ENCODE results near the gene IL10. TPM values are rescaled to one million over a fixed set of nuclear protein-coding genes. Genes with fewer than 3 reads are reported as not detected.
"Not testable (repeated sequence)": the region's sequence is repeated elsewhere in the genome, so short reads cannot be mapped to it uniquely, and the experiment has no call there.

The IL10 gene
- total RNA-seq, 1 donor from 2014 or later: 3.4 TPM

DNA sequence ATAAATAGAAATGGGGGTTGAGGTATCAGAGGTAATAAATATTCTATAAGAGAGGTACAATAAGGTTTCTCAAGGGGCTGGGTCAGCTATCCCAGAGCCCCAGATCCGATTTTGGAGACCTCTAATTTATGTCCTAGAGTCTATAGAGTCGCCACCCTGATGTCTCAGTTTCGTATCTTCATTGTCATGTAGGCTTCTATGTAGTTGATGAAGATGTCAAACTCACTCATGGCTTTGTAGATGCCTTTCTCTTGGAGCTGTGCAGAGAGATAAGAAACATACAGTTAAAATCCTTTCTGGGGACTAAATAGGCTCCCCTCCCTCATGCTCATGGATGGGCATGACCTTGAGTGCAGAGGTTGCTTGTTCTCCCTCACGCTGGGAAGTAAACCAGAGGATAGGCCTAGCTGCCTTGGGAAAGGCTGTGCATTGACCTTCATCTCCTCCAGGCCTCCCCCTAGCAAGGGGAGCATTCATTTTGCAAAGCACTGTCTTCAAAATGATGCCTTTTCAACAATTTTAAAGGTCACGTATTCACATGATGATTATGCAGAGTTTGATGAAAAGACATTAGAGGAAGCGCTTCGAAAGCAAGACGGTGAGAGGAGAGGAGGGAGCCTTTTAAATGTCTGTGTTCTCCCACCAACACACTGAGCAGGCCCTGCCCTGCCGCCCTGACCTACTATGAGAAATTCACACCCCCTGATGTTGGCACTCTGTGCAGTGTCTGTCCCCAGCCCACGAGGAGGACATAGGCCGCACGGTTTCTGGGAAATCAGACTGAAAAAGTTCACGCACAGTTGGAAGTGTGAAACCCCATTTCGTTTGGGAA, 3.6 kb downstream of the IL10 start:
- POLR2A ChIA-PET: interaction anchor here (0.6 to 8.0 kb wide), 12 partner anchors 10 to 34 kb away, joined by 3 to 67 read pairs (median 4); no protein-coding TSS in a partner anchor
- Mint-ChIP-seq H3K27ac (no peak overlapping the region), H3K27me3 (no peaks in the 10 kb centered on the region), H3K4me1 (peaks cover 74% of the 10 kb centered on the region), H3K4me3 (no peak overlapping the region), H3K9me3 (peaks cover 2% of the 10 kb centered on the region), H3K36me3 (ENCODE audit: low read depth) (no peaks in the 10 kb centered on the region)
- ATAC-seq (ENCODE audit: low read depth) (no peak), DNase-seq (no peak)
- intact Hi-C loops (cut with micrococcal nuclease): no loop called here
- TF ChIP-seq, protein P1, sequence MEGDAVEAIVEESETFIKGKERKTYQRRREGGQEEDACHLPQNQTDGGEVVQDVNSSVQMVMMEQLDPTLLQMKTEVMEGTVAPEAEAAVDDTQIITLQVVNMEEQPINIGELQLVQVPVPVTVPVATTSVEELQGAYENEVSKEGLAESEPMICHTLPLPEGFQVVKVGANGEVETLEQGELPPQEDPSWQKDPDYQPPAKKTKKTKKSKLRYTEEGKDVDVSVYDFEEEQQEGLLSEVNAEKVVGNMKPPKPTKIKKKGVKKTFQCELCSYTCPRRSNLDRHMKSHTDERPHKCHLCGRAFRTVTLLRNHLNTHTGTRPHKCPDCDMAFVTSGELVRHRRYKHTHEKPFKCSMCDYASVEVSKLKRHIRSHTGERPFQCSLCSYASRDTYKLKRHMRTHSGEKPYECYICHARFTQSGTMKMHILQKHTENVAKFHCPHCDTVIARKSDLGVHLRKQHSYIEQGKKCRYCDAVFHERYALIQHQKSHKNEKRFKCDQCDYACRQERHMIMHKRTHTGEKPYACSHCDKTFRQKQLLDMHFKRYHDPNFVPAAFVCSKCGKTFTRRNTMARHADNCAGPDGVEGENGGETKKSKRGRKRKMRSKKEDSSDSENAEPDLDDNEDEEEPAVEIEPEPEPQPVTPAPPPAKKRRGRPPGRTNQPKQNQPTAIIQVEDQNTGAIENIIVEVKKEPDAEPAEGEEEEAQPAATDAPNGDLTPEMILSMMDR (IDR thresholded peaks at IDR 0.05): no peak
- CTCF ChIA-PET: interaction anchor here (0.7 to 8.2 kb wide), 4 partner anchors 21 to 143 kb away, joined by 3 to 49 read pairs (median 4); no protein-coding TSS in a partner anchor

DNA sequence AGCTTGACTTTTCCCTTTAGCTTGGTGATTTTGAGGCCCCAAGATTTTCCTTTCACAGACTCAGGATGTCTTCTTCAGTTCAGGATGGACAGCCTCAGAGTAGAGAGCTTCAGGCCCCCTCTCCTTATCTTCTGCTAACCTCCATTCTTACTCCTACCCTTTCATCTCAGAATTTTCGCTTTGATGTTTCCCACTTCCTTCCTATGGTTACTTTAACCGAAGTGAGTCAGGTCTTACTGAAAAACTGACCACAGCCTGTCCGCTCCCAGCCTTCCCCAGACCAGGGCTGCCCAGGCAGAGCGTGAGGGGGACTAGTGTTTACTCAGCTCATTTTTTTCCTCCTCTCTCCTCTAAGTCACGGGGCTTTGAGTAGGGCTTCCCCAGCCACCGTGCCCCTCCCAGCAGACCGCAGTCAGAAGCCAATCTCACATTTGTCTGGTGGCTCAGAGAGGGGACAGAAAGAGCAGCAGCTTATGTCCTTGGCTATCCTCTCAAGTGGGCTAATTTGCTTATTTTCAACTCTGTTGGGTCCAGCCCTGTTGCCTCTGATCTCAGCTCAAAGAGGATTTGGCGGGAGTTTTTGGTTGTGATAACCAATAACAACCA, 5.9 kb downstream of the IL10 start:
- CTCF ChIA-PET: interaction anchor here (1.0 to 8.2 kb wide), 6 partner anchors 11 to 216 kb away, joined by 3 to 49 read pairs (median 4); no protein-coding TSS in a partner anchor
- H3K4me3 Mint-ChIP-seq: peak overlapping the region; percentile 42
- peak; percentile 64 for ATAC-seq (ENCODE audit: low read depth)
- no peak for DNase-seq
- TF ChIP-seq, protein P1 (IDR thresholded peaks at IDR 0.05): no peak
- no peaks in the 10 kb centered on the region for H3K36me3 Mint-ChIP-seq (ENCODE audit: low read depth)
- intact Hi-C loops (cut with micrococcal nuclease): loop anchor here (1.0 kb wide), 2 partner anchors 18 to 27 kb away; no protein-coding TSS in a partner anchor
- peak overlapping the region; percentile 73 for H3K27ac Mint-ChIP-seq
- H3K27me3 Mint-ChIP-seq: no peaks in the 10 kb centered on the region
- peaks cover 2% of the 10 kb centered on the region for H3K9me3 Mint-ChIP-seq
- H3K4me1 Mint-ChIP-seq: peaks cover 51% of the 10 kb centered on the region
- POLR2A ChIA-PET: interaction anchor here (0.6 to 1.5 kb wide), 9 partner anchors 15 to 155 kb away, joined by 3 to 16 read pairs (median 5); partner anchors contain the start of gene FCMR

DNA sequence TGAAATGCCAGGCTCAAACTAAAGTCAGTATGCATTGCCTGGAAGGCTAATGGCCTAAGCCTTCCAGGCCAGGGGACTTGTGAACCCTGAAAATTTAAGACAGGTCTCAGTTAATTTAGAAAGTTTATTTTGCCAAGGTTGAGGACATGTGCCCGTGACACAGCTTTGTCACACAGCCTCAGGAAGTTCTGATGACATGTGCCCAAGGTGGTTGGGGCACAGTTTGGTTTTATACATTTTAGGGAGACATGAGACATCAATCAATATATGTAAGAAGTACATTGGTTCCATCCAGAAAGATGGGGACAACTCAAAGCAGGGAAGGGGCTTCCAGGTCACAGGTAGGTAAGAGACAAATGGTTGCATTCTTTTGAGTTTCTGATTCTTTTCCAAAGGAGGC, 6.5 kb downstream of the IL10 start:
- not testable (repeated sequence) for H3K4me3 Mint-ChIP-seq; H3K36me3 Mint-ChIP-seq (ENCODE audit: low read depth); H3K9me3 Mint-ChIP-seq; ATAC-seq (ENCODE audit: low read depth); H3K27ac Mint-ChIP-seq; DNase-seq; H3K27me3 Mint-ChIP-seq
- ChIA-PET CTCF (interaction anchor here (0.8 to 8.2 kb wide), 6 partner anchors 10 to 216 kb away, joined by 3 to 49 read pairs (median 4); no protein-coding TSS in a partner anchor), POLR2A (interaction anchor here (0.6 to 1.5 kb wide), 9 partner anchors 15 to 156 kb away, joined by 3 to 16 read pairs (median 5); partner anchors contain the start of gene FCMR)
- peaks cover 45% of the 10 kb centered on the region for H3K4me1 Mint-ChIP-seq
- intact Hi-C loops (cut with micrococcal nuclease): loop anchor here (1.0 kb wide), 2 partner anchors 19 to 26 kb away; no protein-coding TSS in a partner anchor

DNA sequence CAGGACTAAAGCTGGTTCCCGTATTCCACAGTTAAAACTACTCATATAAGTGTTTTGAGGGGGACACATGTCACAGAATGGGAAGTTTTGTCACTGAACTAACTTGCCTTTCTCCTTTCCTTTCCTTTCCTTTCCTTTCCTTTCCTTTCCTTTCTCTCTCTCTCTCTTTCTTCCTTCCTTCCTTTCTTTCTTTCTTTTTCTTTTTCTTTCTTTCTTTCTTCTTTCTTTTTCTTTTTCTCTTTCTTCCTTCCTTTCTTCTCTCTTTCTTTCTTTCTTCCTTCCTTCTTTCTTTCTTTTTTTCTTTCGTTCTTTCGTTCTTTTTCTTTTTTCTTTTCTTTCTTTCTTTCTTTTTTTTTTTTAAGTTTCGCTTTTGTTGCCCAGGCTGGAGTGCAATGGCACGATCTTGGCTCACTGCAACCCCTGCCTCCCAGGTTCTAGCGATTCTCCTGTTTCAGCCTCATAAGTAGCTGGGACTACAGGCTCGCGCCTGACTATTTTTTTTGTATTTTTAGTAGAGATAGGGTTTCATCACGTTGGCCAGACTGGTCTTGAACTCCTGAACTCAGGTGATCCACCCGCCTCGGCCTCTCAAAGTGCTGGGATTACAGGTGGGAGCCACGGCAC, 9.4 kb downstream of the IL10 start:
- intact Hi-C loops (cut with micrococcal nuclease); ATAC-seq (ENCODE audit: low read depth); H3K27ac Mint-ChIP-seq; H3K27me3 Mint-ChIP-seq; H3K36me3 Mint-ChIP-seq (ENCODE audit: low read depth); H3K9me3 Mint-ChIP-seq; DNase-seq; H3K4me3 Mint-ChIP-seq; CTCF ChIA-PET: not testable (repeated sequence)
- POLR2A ChIA-PET: interaction anchor here (0.7 kb wide), 2 partner anchors 9 to 12 kb away, joined by 5 to 18 read pairs; partner anchors contain the start of gene IL10
- H3K4me1 Mint-ChIP-seq: peaks cover 19% of the 10 kb centered on the region

DNA sequence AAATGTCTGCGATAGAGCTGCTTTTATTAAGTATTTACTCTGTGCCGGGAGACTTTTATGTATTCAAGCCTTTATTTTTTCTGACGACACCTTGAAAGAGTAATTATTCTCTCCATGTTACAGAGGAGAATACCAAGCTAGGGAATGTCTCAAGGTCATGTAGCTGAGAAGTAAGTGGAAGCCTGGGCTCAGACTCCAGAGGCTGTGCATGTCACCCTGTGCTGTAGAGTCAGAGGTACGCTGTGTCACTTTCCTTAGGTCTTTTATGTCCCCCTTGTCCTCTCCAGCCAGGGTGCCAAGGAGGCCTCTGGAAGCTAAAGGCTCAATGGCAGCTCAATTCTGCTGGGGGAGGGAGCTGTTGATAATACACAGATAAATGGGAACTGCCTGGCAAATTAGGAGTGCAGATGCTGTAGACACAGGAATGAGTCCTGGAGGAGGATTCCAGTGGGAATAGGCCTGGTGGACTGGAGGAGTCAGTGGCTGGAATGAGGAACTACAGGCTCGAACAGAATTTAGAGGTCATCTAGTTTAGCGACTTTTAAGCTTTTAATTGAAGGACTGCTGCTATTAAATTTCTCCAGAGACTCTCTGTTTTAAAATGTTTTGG, 11.0 kb downstream of the IL10 start:
- no peak overlapping the region for H3K4me3 Mint-ChIP-seq
- DNase-seq: no peak
- TF ChIP-seq, protein P1 (IDR thresholded peaks at IDR 0.05): no peak
- ChIA-PET CTCF (interaction anchor here (0.6 to 2.1 kb wide), 3 partner anchors 10 to 150 kb away, joined by 3 to 9 read pairs (median 3); no protein-coding TSS in a partner anchor), POLR2A (interaction anchor here (0.5 to 0.9 kb wide), 5 partner anchors 9 to 41 kb away, joined by 3 read pairs; partner anchors contain the start of gene IL19)
- no peaks in the 10 kb centered on the region for H3K36me3 Mint-ChIP-seq (ENCODE audit: low read depth)
- intact Hi-C loops (cut with micrococcal nuclease): no loop called here
- H3K27ac Mint-ChIP-seq: no peak overlapping the region
- no peak for ATAC-seq (ENCODE audit: low read depth)
- H3K27me3 Mint-ChIP-seq: no peaks in the 10 kb centered on the region
- H3K9me3 Mint-ChIP-seq: peaks cover 2% of the 10 kb centered on the region
- peaks cover 8% of the 10 kb centered on the region for H3K4me1 Mint-ChIP-seq

Measured in activated B cell treated with CpG ODN at 0.5 μM for 24 hours (primary cell).